Melanocyte of skin (primary cell): ENCODE results near the gene GBX2. TPM values are rescaled to one million over a fixed set of nuclear protein-coding genes. Genes with fewer than 3 reads are reported as not detected.

Source experiments
- small RNA-seq, 2 donors: library from RNA; depleted of rRNA; stranded (forward); fragments of <200 nt; gene quantifications; one replicate each; pipeline ENCODE3, GENCODE V24; 2012
- total RNA-seq, 2 donors: library from RNA; depleted of rRNA; stranded (reverse); fragments of >200 nt; gene quantifications; 2 replicates each; pipeline ENCODE4 v1.2.3, GENCODE V29; 2012

GBX2 gene
- under 1 TPM in 1 of 2 donors, not detected in 1; 0.69 TPM for total RNA-seq

GRCh38 chr2:236168110-236169080 lies at the start of gene GBX2:
Gene GBX2 (minus strand): TSS chr2:236168386. CDS start chr2:236167971, 415 bp downstream.

Small RNA genes lying within 50 kb of the gene (small RNA-seq; reads per million reads assigned to genes)
- gene RF00019: 0 reads per million in 2 donors
- gene RNU1-31P: 0 reads per million in 2 donors

Other genes with a start within 250 kb of the GBX2 start
- gene ASB18, start 96.0 kb upstream of the GBX2 start, total RNA-seq: not detected